HEK293 (cell line): ENCODE data around the gene ACTN4.

ENCODE experiments used
- AEBP2 ChIP-seq: fragments of 450-650 bp; formaldehyde crosslinking; IDR thresholded peaks from 2 replicates; pipeline ENCODE4 v1.5.1; 2016; ENCODE audit warnings: missing biosample characterization, missing genetic modification characterization, borderline replicate concordance
- CTCF ChIP-seq: fragments of 450-650 bp; formaldehyde crosslinking; IDR thresholded peaks from 2 replicates; pipeline ENCODE4 v1.5.1; 2016; ENCODE audit warnings: missing biosample characterization, missing genetic modification characterization
- ELK4 ChIP-seq: IDR thresholded peaks from 2 replicates; pipeline ENCODE4 v1.6.1; 2011; ENCODE audit warnings: mild to moderate bottlenecking, low read depth, low read length, borderline replicate concordance
- GLI4 ChIP-seq: fragments of 450-650 bp; formaldehyde crosslinking; IDR thresholded peaks from 2 replicates; pipeline ENCODE4 v1.5.1; 2016; ENCODE audit warnings: missing biosample characterization, missing genetic modification characterization
- KLF10 ChIP-seq: fragments of 450-650 bp; IDR thresholded peaks from 2 replicates; pipeline ENCODE4 v1.5.1; 2018; ENCODE audit warnings: missing biosample characterization, mild to moderate bottlenecking, missing genetic modification characterization
- KLF17 ChIP-seq: fragments of 450-650 bp; formaldehyde crosslinking; IDR thresholded peaks from 2 replicates; pipeline ENCODE4 v1.5.1; 2016; ENCODE audit warnings: missing biosample characterization, missing genetic modification characterization
- KLF8 ChIP-seq: fragments of 450-650 bp; formaldehyde crosslinking; IDR thresholded peaks from 2 replicates; pipeline ENCODE4 v1.5.1; 2016; ENCODE audit warnings: missing biosample characterization, missing genetic modification characterization
- OVOL3 ChIP-seq: fragments of 450-650 bp; formaldehyde crosslinking; IDR thresholded peaks from 2 replicates; pipeline ENCODE4 v1.5.1; 2016; ENCODE audit warnings: missing biosample characterization, missing genetic modification characterization
- PATZ1 ChIP-seq: fragments of 450-650 bp; formaldehyde crosslinking; IDR thresholded peaks from 2 replicates; pipeline ENCODE4 v1.5.1; 2016; ENCODE audit warnings: missing biosample characterization, missing genetic modification characterization
- SCRT1 ChIP-seq: fragments of 450-650 bp; formaldehyde crosslinking; IDR thresholded peaks from 2 replicates; pipeline ENCODE4 v1.5.1; 2016; ENCODE audit warnings: missing biosample characterization, missing genetic modification characterization, borderline replicate concordance
- SETDB1 ChIP-seq: IDR thresholded peaks from one replicate; pipeline ENCODE4 v1.6.1; 2017; ENCODE audit warnings: mild to moderate bottlenecking, low read length, moderate library complexity, mixed read lengths; ENCODE audit not compliant: insufficient read length
- ZBTB11 ChIP-seq: fragments of 450-650 bp; formaldehyde crosslinking; conservative IDR thresholded peaks from 2 replicates; pipeline ENCODE4 v1.5.1; 2016; ENCODE audit warnings: low read depth, missing biosample characterization, missing genetic modification characterization
- ZBTB44 ChIP-seq: fragments of 450-650 bp; IDR thresholded peaks from 2 replicates; pipeline ENCODE4 v1.5.1; 2018; ENCODE audit warnings: missing biosample characterization, mild to moderate bottlenecking, missing genetic modification characterization
- ZBTB48 ChIP-seq: fragments of 450-650 bp; formaldehyde crosslinking; IDR thresholded peaks from 2 replicates; pipeline ENCODE4 v1.5.1; 2016; ENCODE audit warnings: missing biosample characterization, missing genetic modification characterization
- ZFP3 ChIP-seq: fragments of 450-650 bp; formaldehyde crosslinking; IDR thresholded peaks from 2 replicates; pipeline ENCODE4 v1.5.1; 2016; ENCODE audit warnings: low read depth, missing biosample characterization, missing genetic modification characterization
- ZNF114 ChIP-seq: fragments of 450-650 bp; formaldehyde crosslinking; IDR thresholded peaks from 2 replicates; pipeline ENCODE4 v1.5.0; 2017; ENCODE audit warnings: missing biosample characterization, missing genetic modification characterization
- ZNF366 ChIP-seq: fragments of 450-650 bp; formaldehyde crosslinking; conservative IDR thresholded peaks from 2 replicates; pipeline ENCODE4 v1.5.1; 2016; ENCODE audit warnings: missing biosample characterization, missing genetic modification characterization
- ZNF394 ChIP-seq: fragments of 450-650 bp; formaldehyde crosslinking; IDR thresholded peaks from 2 replicates; pipeline ENCODE4 v1.5.1; 2016; ENCODE audit warnings: missing biosample characterization, missing genetic modification characterization, mild to moderate bottlenecking, moderate library complexity, borderline replicate concordance
- ZNF548 ChIP-seq: fragments of 450-650 bp; formaldehyde crosslinking; IDR thresholded peaks from 2 replicates; pipeline ENCODE4 v1.5.1; 2016; ENCODE audit warnings: missing biosample characterization, missing genetic modification characterization
- ZNF571 ChIP-seq: fragments of 450-650 bp; formaldehyde crosslinking; IDR thresholded peaks from 2 replicates; pipeline ENCODE4 v1.5.0; 2017; ENCODE audit warnings: missing biosample characterization, missing genetic modification characterization
- ZNF600 ChIP-seq: fragments of 450-650 bp; formaldehyde crosslinking; IDR thresholded peaks from 2 replicates; pipeline ENCODE4 v1.5.1; 2016; ENCODE audit warnings: missing biosample characterization, missing genetic modification characterization
- ZNF624 ChIP-seq: fragments of 450-650 bp; formaldehyde crosslinking; IDR thresholded peaks from 2 replicates; pipeline ENCODE4 v1.5.1; 2017; ENCODE audit warnings: missing biosample characterization, missing genetic modification characterization
- ZNF645 ChIP-seq: fragments of 450-650 bp; formaldehyde crosslinking; IDR thresholded peaks from 2 replicates; pipeline ENCODE4; 2016; ENCODE audit warnings: missing biosample characterization, missing genetic modification characterization
- ZNF701 ChIP-seq: fragments of 450-650 bp; formaldehyde crosslinking; IDR thresholded peaks from 2 replicates; pipeline ENCODE4 v1.5.1; 2016; ENCODE audit warnings: missing biosample characterization, missing genetic modification characterization
- ZNF777 ChIP-seq: fragments of 450-650 bp; formaldehyde crosslinking; IDR thresholded peaks from 2 replicates; pipeline ENCODE4 v1.5.1; 2017; ENCODE audit warnings: missing biosample characterization, missing genetic modification characterization, borderline replicate concordance

The ACTN4 gene

GRCh38 chr19:38718747-38719543, 71.5 kb downstream of the ACTN4 start (continued):
- TF ChIP-seq OVOL3, result no peak
- peak; percentile 21; the same call in 1 of the 2 replicates for TF ChIP-seq KLF8 (tag by site-specific recombination)
- no peak for TF ChIP-seq ZNF624 (tag by site-specific recombination)
- TF ChIP-seq ZNF394, result no peak
- TF ChIP-seq ZNF114 (tag by site-specific recombination), result no peak
- no peak for TF ChIP-seq KLF10 (tag by site-specific recombination)
- no peak for TF ChIP-seq SETDB1
- no peak for TF ChIP-seq SCRT1
- TF ChIP-seq AEBP2 (tag by site-specific recombination), result no peak
- no peak for TF ChIP-seq ZFP3 (tag by site-specific recombination)
- TF ChIP-seq ZBTB11 (tag by site-specific recombination), result no peak
- no peak for TF ChIP-seq ELK4
- peak; percentile 67; the same call in 1 of the 2 replicates for TF ChIP-seq CTCF (tag by site-specific recombination)
- no peak for TF ChIP-seq ZNF548 (tag by site-specific recombination)
- peak; percentile 89 for TF ChIP-seq ZBTB44
- TF ChIP-seq ZNF571, result no peak
- no peak for TF ChIP-seq ZNF777 (tag by site-specific recombination)
- TF ChIP-seq PATZ1 (tag by site-specific recombination), result no peak
- TF ChIP-seq KLF17 (tag by site-specific recombination), result peak; percentile 68
- TF ChIP-seq ZNF701 (tag by site-specific recombination), result no peak
- no peak for TF ChIP-seq ZNF600 (tag by site-specific recombination)
- no peak for TF ChIP-seq ZNF366 (tag by site-specific recombination)
- no peak for TF ChIP-seq ZNF645
- no peak for TF ChIP-seq GLI4 (tag by site-specific recombination)
- no peak for TF ChIP-seq ZBTB48 (tag by site-specific recombination)
